ENCODE results near the gene TCEANC2.
A peak's percentile ranks its signal among the peaks of the same experiment; 100 is the strongest.

Gene TCEANC2

GRCh38 chr1:54051933-54052430 is 1.4 kb upstream of the TCEANC2 start:
- TF ChIP-seq ZFX (IDR thresholded peaks at IDR 0.05), result no peak
- no peak for TF ChIP-seq CTCF (conservative IDR thresholded peaks at IDR 0.05)
- peak overlapping the region; percentile 79 for H3K27ac ChIP-seq

- H3K27ac ChIP-seq, result peak overlapping the region; percentile 79
- no peak for TF ChIP-seq CTCF (conservative IDR thresholded peaks at IDR 0.05)
- no peak for TF ChIP-seq ZFX (IDR thresholded peaks at IDR 0.05)
Observed at GRCh38 chr1:54052431-54052933, 926 bp upstream of the TCEANC2 start.

- TF ChIP-seq ZFX (IDR thresholded peaks at IDR 0.05) (no peak), CTCF (conservative IDR thresholded peaks at IDR 0.05) (no peak)
- peak overlapping the region; percentile 79 for H3K27ac ChIP-seq
Observed at GRCh38 chr1:54053745-54054437, 483 bp downstream of the TCEANC2 start.

GRCh38 chr1:54054438-54054749 is 986 bp downstream of the TCEANC2 start:
- H3K27ac ChIP-seq, result no peak overlapping the region; the same call in 1 of the 2 replicates
- TF ChIP-seq CTCF (conservative IDR thresholded peaks at IDR 0.05) (no peak), ZFX (IDR thresholded peaks at IDR 0.05) (no peak)

GRCh38 chr1:54064299-54064698 is 10.9 kb downstream of the TCEANC2 start:
- H3K27ac ChIP-seq, result no peak overlapping the region
- TF ChIP-seq CTCF (conservative IDR thresholded peaks at IDR 0.05) (no peak), ZFX (IDR thresholded peaks at IDR 0.05) (no peak)

- TF ChIP-seq CTCF (conservative IDR thresholded peaks at IDR 0.05) (no peak), ZFX (IDR thresholded peaks at IDR 0.05) (no peak)
- no peak overlapping the region for H3K27ac ChIP-seq
Observed at GRCh38 chr1:54069791-54070170, 16.4 kb downstream of the TCEANC2 start.

GRCh38 chr1:54070171-54070837 is 16.9 kb downstream of the TCEANC2 start:
- TF ChIP-seq ZFX (IDR thresholded peaks at IDR 0.05), result no peak
- TF ChIP-seq CTCF (conservative IDR thresholded peaks at IDR 0.05), result peak; percentile 94

More at GRCh38 chr1:54070171-54070837, 16.9 kb downstream of the TCEANC2 start:
- no peak overlapping the region for H3K27ac ChIP-seq
